Stimulated activated CD4-positive, alpha-beta T cell treated with anti-CD3 and anti-CD28 coated beads, Interleukin-15, amount 100 ng/mL, for 48 hours (primary cell): ENCODE measurements around the gene MYO9A.
"Not testable (repeated sequence)": the region's sequence is repeated elsewhere in the genome, so short reads cannot be mapped to it uniquely, and the experiment has no call there.

Source experiments
- DNase-seq, 2 donors: peaks; one replicate each; pipeline ENCODE4 v3.0.0-alpha.2; 2020; ENCODE audit warnings: low read depth in 2 of 2

The MYO9A gene

GRCh38 chr15:72086920-72087648 lies 30.9 kb downstream of the MYO9A start:
- DNase-seq = no peak

DNA sequence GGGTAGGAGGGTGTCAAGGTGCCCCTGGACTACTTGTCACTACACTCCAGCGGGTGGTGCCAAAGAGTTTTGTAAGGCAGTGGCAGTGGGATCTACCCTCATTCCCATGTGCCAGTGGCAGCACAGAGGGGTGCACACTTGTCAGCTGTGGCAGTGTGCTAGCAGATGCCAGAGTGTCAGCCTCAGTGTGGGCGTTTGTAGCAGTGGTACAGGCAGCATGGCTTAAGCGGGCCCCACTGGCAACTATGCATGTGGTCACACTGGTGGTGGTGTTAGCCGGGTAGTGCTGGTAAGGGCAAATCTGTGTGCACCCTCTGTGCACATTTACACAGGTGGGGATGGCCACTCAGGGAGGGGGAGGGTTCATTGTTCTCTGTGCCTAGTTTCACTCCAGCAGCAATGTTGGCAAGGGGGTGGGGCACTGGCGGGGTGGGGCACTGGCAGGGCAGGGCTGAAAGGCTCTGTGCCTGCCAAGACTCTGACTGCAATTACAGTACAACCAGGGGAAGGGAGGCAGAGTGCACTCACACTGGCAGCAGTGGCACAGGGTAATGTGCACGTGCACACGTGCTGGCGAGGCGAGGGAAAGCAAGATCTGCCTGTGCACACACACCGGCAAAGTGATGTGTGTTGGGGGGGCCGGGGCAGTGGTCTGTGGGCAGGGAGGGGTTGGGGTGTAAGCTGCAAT lies 31.8 kb downstream of the MYO9A start:
- DNase-seq = no peak

- no peak for DNase-seq
These were observed 35.8 kb downstream of the MYO9A start for GRCh38 chr15:72082176-72082575.

DNA sequence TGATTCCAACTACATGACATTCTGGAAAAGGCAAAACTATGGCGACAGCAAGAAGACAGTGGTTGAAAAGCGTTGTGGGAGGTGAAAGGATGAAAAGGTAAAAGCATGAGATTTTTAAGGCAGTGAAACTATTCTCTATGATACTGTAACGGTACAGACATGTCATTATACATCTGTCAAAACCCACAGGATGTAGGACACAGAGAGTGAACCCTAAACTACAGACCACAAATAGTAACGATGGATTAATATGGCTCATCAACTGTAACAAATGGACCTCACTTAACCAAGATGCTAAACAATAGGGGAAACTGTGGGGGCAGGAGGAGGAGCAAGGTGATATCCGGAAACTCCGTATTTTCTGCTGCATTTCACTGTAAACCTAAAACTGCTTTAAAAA lies 39.1 kb downstream of the MYO9A start:
- no peak for DNase-seq

DNA sequence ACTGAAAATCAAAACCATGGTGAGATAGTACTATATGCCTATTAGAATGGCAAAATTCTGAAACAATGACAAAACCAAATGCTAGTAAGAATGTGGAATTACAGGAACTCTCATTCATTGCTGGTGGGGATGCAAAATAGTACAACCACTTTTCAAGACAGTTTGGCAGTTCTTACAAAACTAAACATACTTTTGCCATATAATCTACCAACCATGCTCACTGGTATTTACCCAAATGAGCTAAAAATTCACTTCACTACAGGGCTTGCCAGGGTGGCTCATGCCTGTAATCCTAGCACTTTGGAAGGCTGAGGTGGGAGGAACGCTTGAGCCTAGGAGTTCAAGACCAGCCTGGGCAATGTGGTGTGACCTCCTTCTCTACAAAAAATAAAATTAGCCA lies 40.0 kb downstream of the MYO9A start:
- DNase-seq = no peak

- no peak for DNase-seq
These were observed 43.5 kb downstream of the MYO9A start for GRCh38 chr15:72074335-72075060.

GRCh38 chr15:72071448-72071825 lies 46.5 kb downstream of the MYO9A start:
- DNase-seq = not testable (repeated sequence)

GRCh38 chr15:72070817-72071447 lies 47.0 kb downstream of the MYO9A start:
- no peak for DNase-seq

DNA sequence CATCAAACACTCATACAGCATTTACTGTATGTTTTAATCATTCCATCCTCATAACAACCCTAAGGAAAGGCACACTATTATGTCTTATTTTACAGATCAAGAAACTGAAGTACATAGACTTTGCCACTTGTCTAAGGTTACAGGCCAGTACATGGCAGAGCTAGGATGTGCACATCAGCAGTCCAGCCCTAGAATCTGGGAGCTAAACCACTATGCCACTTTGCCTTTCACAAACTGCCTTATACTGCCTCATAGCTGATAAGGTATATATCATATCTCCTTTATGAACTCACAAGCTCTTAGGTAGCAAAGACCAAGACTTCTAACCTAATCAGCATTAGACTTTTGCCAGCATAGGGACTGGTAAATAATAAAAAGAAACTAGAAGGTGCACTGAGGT lies 49.1 kb downstream of the MYO9A start:
- no peak for DNase-seq

DNA sequence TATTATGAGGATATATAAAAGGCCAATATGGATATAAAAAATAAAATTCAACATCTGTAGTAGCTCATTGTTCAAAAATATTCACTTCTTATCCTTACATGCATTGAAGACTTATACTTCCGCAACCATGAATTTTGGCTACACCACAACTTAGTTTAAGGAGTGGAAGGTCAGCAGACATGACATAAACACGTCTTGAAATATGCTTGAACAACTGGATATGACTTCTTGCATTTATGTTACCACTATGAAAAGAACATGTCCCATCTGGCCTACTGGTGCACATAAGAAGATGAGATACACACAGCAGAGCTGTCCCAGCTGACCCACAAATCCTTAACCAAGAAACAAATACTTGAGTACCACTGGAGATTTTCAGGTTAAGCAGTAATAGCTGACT lies 52.1 kb downstream of the MYO9A start:
- DNase-seq = no peak

- DNase-seq = no peak
These were observed 54.8 kb downstream of the MYO9A start for GRCh38 chr15:72063186-72063585.

DNA sequence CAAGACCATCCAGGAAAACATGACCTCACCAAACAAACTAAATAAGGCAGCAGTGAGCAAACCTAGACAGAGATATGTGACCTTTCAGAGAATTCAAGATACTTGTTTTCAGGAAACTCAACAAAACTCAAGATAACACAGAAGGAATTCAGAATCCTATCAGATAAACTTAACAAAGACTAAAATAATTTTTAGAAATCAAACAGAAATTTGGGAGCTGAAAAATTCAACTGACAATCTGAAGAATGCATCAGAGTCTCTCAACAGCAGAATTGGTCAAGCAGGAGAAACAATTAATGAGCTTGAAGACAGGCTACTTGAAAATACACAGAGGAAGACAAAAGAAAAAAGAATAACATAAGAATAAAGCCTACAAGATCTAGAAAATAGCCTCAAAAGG lies 55.6 kb downstream of the MYO9A start:
- no peak for DNase-seq

DNA sequence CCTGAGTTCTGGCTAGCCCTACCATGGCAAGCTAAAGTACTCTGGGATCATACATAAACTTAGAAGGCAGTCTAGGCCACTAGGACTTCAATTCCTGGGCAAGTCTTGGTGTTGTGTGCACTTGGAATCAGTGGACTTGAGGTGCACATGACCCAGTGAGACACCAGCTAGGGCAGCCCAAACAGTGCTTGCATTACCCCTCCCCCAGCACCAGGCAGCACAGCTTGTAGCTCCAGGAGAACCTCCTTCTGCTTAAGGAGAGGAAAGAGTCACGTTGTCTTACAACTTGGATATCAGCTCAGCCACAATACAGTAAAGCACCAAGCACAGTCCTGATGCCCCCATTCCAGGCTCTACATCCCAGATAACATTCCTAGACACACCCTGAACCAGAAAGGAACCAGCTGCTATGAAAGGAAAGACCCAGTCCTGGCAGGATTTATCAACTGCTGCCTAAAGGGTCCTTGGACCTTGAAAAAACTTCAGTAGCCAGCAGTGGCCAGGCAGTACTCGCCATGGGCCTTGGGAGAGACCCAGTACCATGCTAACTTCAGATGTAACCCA lies 57.2 kb downstream of the MYO9A start:
- no peak for DNase-seq

DNA sequence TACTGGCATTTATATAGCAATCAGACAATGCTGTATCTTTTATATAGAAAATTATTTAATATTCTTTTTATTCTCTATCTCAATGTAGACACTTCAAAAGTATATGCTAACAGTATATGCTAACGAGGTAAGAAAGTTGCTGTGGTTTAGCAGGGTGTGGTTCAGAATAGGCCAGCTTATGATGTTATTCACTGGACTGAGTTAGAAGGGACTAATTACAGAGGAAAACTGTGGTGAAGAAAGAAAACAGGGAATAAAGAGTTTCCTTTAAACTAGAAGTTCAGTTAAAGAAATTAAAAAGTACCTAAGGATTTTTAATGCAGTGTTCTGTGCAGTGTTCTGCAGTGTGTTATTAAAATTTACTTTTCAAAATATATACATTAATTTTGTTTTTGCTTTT lies 59.4 kb downstream of the MYO9A start:
- no peak for DNase-seq

- no peak for DNase-seq
These were observed 60.3 kb downstream of the MYO9A start for GRCh38 chr15:72057548-72058091.

- DNase-seq = not testable (repeated sequence)
These were observed 61.7 kb downstream of the MYO9A start for GRCh38 chr15:72056217-72056616.

- DNase-seq = not testable (repeated sequence)
These were observed 64.7 kb downstream of the MYO9A start for GRCh38 chr15:72053297-72053696.

DNA sequence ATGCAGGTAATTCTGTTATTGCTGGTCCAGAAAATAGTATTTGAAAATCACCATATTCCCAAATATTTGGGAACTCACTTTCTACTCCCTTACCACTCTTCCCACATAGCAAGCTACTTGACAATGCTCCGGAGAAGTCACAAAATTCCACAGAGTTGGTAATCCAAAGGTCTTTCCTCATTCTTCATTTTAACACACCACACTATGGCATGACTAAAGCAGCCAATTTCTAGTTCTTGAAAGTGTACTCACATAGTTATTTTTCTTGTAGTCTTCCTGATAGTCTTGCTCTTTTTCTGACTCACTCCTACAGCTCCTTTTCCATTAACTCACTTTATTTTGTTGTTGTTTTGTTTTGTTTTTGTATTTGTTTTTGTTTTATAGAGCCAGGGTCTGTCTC lies 67.2 kb downstream of the MYO9A start:
- DNase-seq = no peak

GRCh38 chr15:72047020-72047419 lies 70.9 kb downstream of the MYO9A start:
- no peak for DNase-seq

- no peak for DNase-seq
These were observed 73.0 kb downstream of the MYO9A start for GRCh38 chr15:72044956-72045355.

DNA sequence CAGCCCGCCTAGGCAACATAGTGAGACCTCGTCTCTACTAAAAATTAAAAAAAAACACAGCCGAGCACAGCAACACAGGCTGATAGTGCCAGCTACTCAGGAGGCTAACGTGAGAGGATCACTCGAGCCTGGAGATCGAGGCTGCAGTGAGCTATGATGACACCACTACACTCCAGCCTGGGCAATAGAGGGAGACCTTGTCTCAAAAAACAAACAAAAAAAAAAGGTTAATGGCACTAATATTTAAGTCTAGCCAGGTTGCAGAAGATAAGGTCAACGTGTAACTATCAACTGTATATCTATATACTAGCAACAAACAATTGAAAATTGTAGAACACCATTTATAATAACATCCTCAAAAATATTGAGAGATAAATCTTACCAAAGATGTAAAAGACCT lies 75.1 kb downstream of the MYO9A start:
- DNase-seq = no peak

GRCh38 chr15:72042054-72042453 lies 75.9 kb downstream of the MYO9A start:
- no peak for DNase-seq
